IgD-negative memory B cell (primary cell): ENCODE measurements around the gene COLEC12. TPM values are rescaled to one million over a fixed set of nuclear protein-coding genes. Genes with fewer than 3 reads are reported as not detected.

Source experiments
- H3K27ac Mint-ChIP-seq, 3 donors: one replicate each; pipeline ENCODE4 v1.8.0; 2020 to 2022; ENCODE audit warnings: mild to moderate bottlenecking in 3 of 3, mixed read lengths in 3 of 3, moderate library complexity in 1 of 3
- H3K27me3 Mint-ChIP-seq: one replicate; pipeline ENCODE4 v1.8.0; 2021; ENCODE audit warnings: mixed read lengths
- H3K36me3 Mint-ChIP-seq: one replicate; pipeline ENCODE4 v1.8.0; 2020; ENCODE audit warnings: mild to moderate bottlenecking, mixed read lengths
- H3K4me1 Mint-ChIP-seq, 3 donors: one replicate each; pipeline ENCODE4 v1.8.0; 2020 to 2022; ENCODE audit warnings: mixed read lengths in 3 of 3, mild to moderate bottlenecking in 1 of 3
- H3K4me3 Mint-ChIP-seq, 4 donors: one replicate each; pipeline ENCODE4 v1.8.0; 2020 to 2022; ENCODE audit warnings: mild to moderate bottlenecking in 4 of 4, mixed read lengths in 4 of 4, moderate library complexity in 3 of 4
- H3K9me3 Mint-ChIP-seq, 3 donors: one replicate each; pipeline ENCODE4 v1.8.0; 2020 to 2021; ENCODE audit warnings: mixed read lengths in 3 of 3, mild to moderate bottlenecking in 1 of 3
- polyA plus RNA-seq: library from polyadenylated mRNA; unstranded; fragments of 300-500 nt; fragmentation: Illumina TruSeq; gene quantifications from one replicate; pipeline ENCODE4 v1.2.3, GENCODE V29; 2021

COLEC12 gene
- polyA plus RNA-seq, 1 donor from 2014 or later: not detected

- peaks cover 0 to 3% (median 0%) of the 10 kb centered on the region in 3 donors for H3K9me3 Mint-ChIP-seq
- H3K4me1 Mint-ChIP-seq: no peaks in the 10 kb centered on the region
- H3K36me3 Mint-ChIP-seq: no peaks in the 10 kb centered on the region
- no peak overlapping the region for H3K27ac Mint-ChIP-seq
- H3K27me3 Mint-ChIP-seq: peaks cover 2% of the 10 kb centered on the region
- no peak overlapping the region for H3K4me3 Mint-ChIP-seq
These were observed 28.8 kb downstream of the COLEC12 start for GRCh38 chr18:471716-472115.

GRCh38 chr18:470661-471501 lies 29.6 kb downstream of the COLEC12 start:
- Mint-ChIP-seq H3K36me3 (peaks cover 1% of the 10 kb centered on the region), H3K4me3 (no peak overlapping the region), H3K4me1 (no peaks in the 10 kb centered on the region), H3K27ac (no peak overlapping the region), H3K27me3 (peaks cover 2% of the 10 kb centered on the region), H3K9me3 (peaks cover 0 to 3% (median 0%) of the 10 kb centered on the region in 3 donors)

GRCh38 chr18:468955-469790 lies 31.3 kb downstream of the COLEC12 start:
- no peak overlapping the region for H3K27ac Mint-ChIP-seq
- no peak overlapping the region for H3K4me3 Mint-ChIP-seq
- H3K27me3 Mint-ChIP-seq: peaks cover 4% of the 10 kb centered on the region
- H3K9me3 Mint-ChIP-seq: peaks cover 0 to 3% (median 2%) of the 10 kb centered on the region in 3 donors
- H3K4me1 Mint-ChIP-seq: no peaks in the 10 kb centered on the region
- H3K36me3 Mint-ChIP-seq: peaks cover 1% of the 10 kb centered on the region

- Mint-ChIP-seq H3K4me3 (no peak overlapping the region), H3K9me3 (peaks cover 2 to 7% (median 5%) of the 10 kb centered on the region in 3 donors), H3K36me3 (peaks cover 1% of the 10 kb centered on the region), H3K27ac (no peak overlapping the region), H3K4me1 (no peaks in the 10 kb centered on the region), H3K27me3 (peaks cover 7% of the 10 kb centered on the region)
These were observed 36.5 kb downstream of the COLEC12 start for GRCh38 chr18:463827-464541.

- H3K4me3 Mint-ChIP-seq: no peak overlapping the region
- no peaks in the 10 kb centered on the region for H3K4me1 Mint-ChIP-seq
- H3K27me3 Mint-ChIP-seq: peaks cover 7% of the 10 kb centered on the region
- H3K9me3 Mint-ChIP-seq: peaks cover 2 to 5% (median 5%) of the 10 kb centered on the region in 3 donors
- no peak overlapping the region for H3K27ac Mint-ChIP-seq
- H3K36me3 Mint-ChIP-seq: peaks cover 1% of the 10 kb centered on the region
These were observed 37.1 kb downstream of the COLEC12 start for GRCh38 chr18:463403-463802.

- H3K4me3 Mint-ChIP-seq: no peak overlapping the region
- H3K27ac Mint-ChIP-seq: no peak overlapping the region
- no peaks in the 10 kb centered on the region for H3K4me1 Mint-ChIP-seq
- H3K36me3 Mint-ChIP-seq: peaks cover 1% of the 10 kb centered on the region
- H3K27me3 Mint-ChIP-seq: peaks cover 15% of the 10 kb centered on the region
- H3K9me3 Mint-ChIP-seq: peaks cover 2 to 5% (median 4%) of the 10 kb centered on the region in 3 donors
These were observed 38.7 kb downstream of the COLEC12 start for GRCh38 chr18:461762-462161.

- Mint-ChIP-seq H3K4me3 (no peak overlapping the region), H3K27ac (no peak overlapping the region), H3K4me1 (no peaks in the 10 kb centered on the region), H3K36me3 (no peaks in the 10 kb centered on the region), H3K9me3 (peaks cover 2 to 5% (median 4%) of the 10 kb centered on the region in 3 donors), H3K27me3 (peaks cover 15% of the 10 kb centered on the region)
These were observed 39.7 kb downstream of the COLEC12 start for GRCh38 chr18:460791-461190.

- Mint-ChIP-seq H3K36me3 (no peaks in the 10 kb centered on the region), H3K9me3 (peaks cover 2 to 5% (median 4%) of the 10 kb centered on the region in 3 donors), H3K4me1 (no peaks in the 10 kb centered on the region), H3K27ac (no peak overlapping the region), H3K27me3 (peaks cover 15% of the 10 kb centered on the region), H3K4me3 (no peak overlapping the region)
These were observed 40.5 kb downstream of the COLEC12 start for GRCh38 chr18:459814-460593.

- Mint-ChIP-seq H3K4me3 (no peak overlapping the region), H3K9me3 (peaks cover 5 to 14% (median 5%) of the 10 kb centered on the region in 3 donors), H3K4me1 (no peaks in the 10 kb centered on the region), H3K36me3 (no peaks in the 10 kb centered on the region), H3K27me3 (peaks cover 8% of the 10 kb centered on the region), H3K27ac (no peak overlapping the region)
These were observed 42.7 kb downstream of the COLEC12 start for GRCh38 chr18:457521-458412.

- Mint-ChIP-seq H3K27ac (no peak overlapping the region), H3K9me3 (peaks cover 6 to 17% (median 8%) of the 10 kb centered on the region in 3 donors), H3K4me1 (no peaks in the 10 kb centered on the region), H3K27me3 (peaks cover 8% of the 10 kb centered on the region), H3K36me3 (no peaks in the 10 kb centered on the region), H3K4me3 (no peak overlapping the region)
These were observed 43.4 kb downstream of the COLEC12 start for GRCh38 chr18:457140-457519.

- no peak overlapping the region for H3K27ac Mint-ChIP-seq
- H3K4me3 Mint-ChIP-seq: no peak overlapping the region
- no peaks in the 10 kb centered on the region for H3K36me3 Mint-ChIP-seq
- H3K27me3 Mint-ChIP-seq: peaks cover 8% of the 10 kb centered on the region
- peaks cover 4 to 16% (median 12%) of the 10 kb centered on the region in 3 donors for H3K9me3 Mint-ChIP-seq
- H3K4me1 Mint-ChIP-seq: no peaks in the 10 kb centered on the region
These were observed 44.0 kb downstream of the COLEC12 start for GRCh38 chr18:456361-457139.

GRCh38 chr18:453400-453799 lies 47.1 kb downstream of the COLEC12 start:
- H3K36me3 Mint-ChIP-seq: no peaks in the 10 kb centered on the region
- H3K9me3 Mint-ChIP-seq: peaks cover 4 to 18% (median 14%) of the 10 kb centered on the region in 3 donors
- H3K27me3 Mint-ChIP-seq: peaks cover 8% of the 10 kb centered on the region
- no peak overlapping the region for H3K27ac Mint-ChIP-seq
- no peak overlapping the region for H3K4me3 Mint-ChIP-seq
- no peaks in the 10 kb centered on the region for H3K4me1 Mint-ChIP-seq

- H3K9me3 Mint-ChIP-seq: peaks cover 4 to 18% (median 14%) of the 10 kb centered on the region in 3 donors
- no peaks in the 10 kb centered on the region for H3K36me3 Mint-ChIP-seq
- no peaks in the 10 kb centered on the region for H3K4me1 Mint-ChIP-seq
- H3K27ac Mint-ChIP-seq: no peak overlapping the region
- no peak overlapping the region for H3K4me3 Mint-ChIP-seq
- peaks cover 8% of the 10 kb centered on the region for H3K27me3 Mint-ChIP-seq
These were observed 47.7 kb downstream of the COLEC12 start for GRCh38 chr18:452816-453215.
